HepG2 (cell line): Measurements from ENCODE around the gene FZD7. TPM values are rescaled to one million over a fixed set of nuclear protein-coding genes. Genes with fewer than 3 reads are reported as not detected.

Experiments
- ATAC-seq: fragments of 200-7000 bp; cut with Tn5 transposase; 3 replicates; pipeline ENCODE4 v1.9.1; 2020; ENCODE audit warnings: mild to moderate bottlenecking, moderate library complexity
- BruUV-seq: library from RNA; stranded (reverse); fragments of 400-500 nt; replicated peaks from 2 replicates; lab custom pipeline; 2021; lab: Mats Ljungman, UMichigan
- CTCF ChIA-PET: fragments of 300-600 bp; formaldehyde crosslinking; extraction: SDS; loops from one replicate; lab custom pipeline; 2021; ENCODE audit warnings: low total read pairs, inconsistent platforms, low intra/inter-chr PET ratio; lab: Yijun Ruan, JAX
- POLR2A ChIA-PET: fragments of 350-600 bp; sonication (Branson Sonifier 250); formaldehyde crosslinking; loops from one replicate; lab custom pipeline; 2020; ENCODE audit warnings: antibody characterized with exemption, inconsistent platforms; lab: Yijun Ruan, JAX
- DNase-seq: peaks from one replicate; pipeline ENCODE4 v3.0.0-alpha.2; 2015; ENCODE audit warnings: low spot score
- FAIRE-seq: peaks from 3 replicates; lab custom pipeline; 2011; peaks lifted over from hg19 to GRCh38; lab: Jason Lieb, UNC
- H2AFZ ChIP-seq: one replicate; pipeline ENCODE4 v1.6.1; 2011; ENCODE audit warnings: low read length, inconsistent platforms
- H3K27ac ChIP-seq: fragments of 300-600 bp; 3 replicates; pipeline ENCODE4 v1.8.0; 2011; ENCODE audit warnings: mixed run types, mild to moderate bottlenecking, mixed read lengths, low read length, inconsistent platforms; ENCODE audit not compliant: insufficient read depth; ENCODE audit errors: extremely low read length
- H3K27me3 ChIP-seq, 2 experiments: fragments of 200-600 bp in 1 of 2; 2 replicates in 1 of 2; 3 replicates in 1 of 2; pipeline versions ENCODE4 v1.6.0 to v1.8.0; 2011; ENCODE audit warnings: low read length in 2 of 2, mild to moderate bottlenecking in 2 of 2, moderate library complexity in 2 of 2, inconsistent platforms in 1 of 2; ENCODE audit not compliant: insufficient read depth in 2 of 2, control insufficient read depth in 1 of 2
- H3K36me3 ChIP-seq, 2 experiments: fragments of 200-600 bp in 1 of 2; replicated peaks in 1 of 2; 2 replicates in 1 of 2; 3 replicates in 1 of 2; pipeline versions ENCODE4 v1.5.1 to v1.8.0; 2011; ENCODE audit warnings: low read length in 2 of 2, inconsistent platforms in 1 of 2; ENCODE audit not compliant: insufficient read depth in 2 of 2, control insufficient read depth in 1 of 2
- H3K4me1 ChIP-seq: 2 replicates; pipeline ENCODE4 v1.5.1; 2012; ENCODE audit warnings: low read length, inconsistent platforms; ENCODE audit not compliant: insufficient read depth
- H3K4me2 ChIP-seq: 2 replicates; pipeline ENCODE4 v1.6.0; 2011; ENCODE audit warnings: low read depth, low read length, inconsistent platforms
- H3K4me3 ChIP-seq, 3 experiments: fragments of 200-600 bp in 1 of 3; sonication (generic), shearing (Covaris generic) in 1 of 3; replicated peaks in 1 of 3; 2 replicates each; pipeline ENCODE4 v1.5.1; 2011 to 2016; ENCODE audit warnings: low read length in 3 of 3, inconsistent platforms in 2 of 3, low read depth in 2 of 3, mild to moderate bottlenecking in 2 of 3, control low read depth in 1 of 3, mixed read lengths in 1 of 3; ENCODE audit not compliant: insufficient read depth in 1 of 3
- H3K79me2 ChIP-seq: one replicate; pipeline ENCODE4 v1.6.1; 2011; ENCODE audit warnings: low read length, inconsistent platforms; ENCODE audit not compliant: insufficient read depth
- H3K9ac ChIP-seq: 2 replicates; pipeline ENCODE4 v1.6.0; 2011; ENCODE audit warnings: mild to moderate bottlenecking, low read depth, low read length, inconsistent platforms; ENCODE audit not compliant: insufficient read depth
- H3K9me3 ChIP-seq: 2 replicates; pipeline ENCODE4 v1.5.1; 2012; ENCODE audit warnings: mild to moderate bottlenecking, low read length
- H4K20me1 ChIP-seq: 2 replicates; pipeline ENCODE4 v1.6.0; 2011; ENCODE audit warnings: inconsistent platforms, mild to moderate bottlenecking, low read length, moderate library complexity; ENCODE audit not compliant: insufficient read depth
- DBP ChIP-seq: sonication (generic); formaldehyde crosslinking; IDR thresholded peaks from 2 replicates; pipeline ENCODE4 v1.4.0; 2020; ENCODE audit warnings: missing genetic modification reagents; ENCODE audit errors: not compliant biosample characterization
- HHEX ChIP-seq: IDR thresholded peaks from 2 replicates; pipeline ENCODE4 v1.6.1; 2016; ENCODE audit warnings: control low read depth
- MAFG ChIP-seq: sonication (generic); formaldehyde crosslinking; IDR thresholded peaks from 2 replicates; pipeline ENCODE4 v1.5.1; 2020; ENCODE audit warnings: mild to moderate bottlenecking, missing genetic modification reagents
- PPARG ChIP-seq: conservative IDR thresholded peaks from 2 replicates; pipeline ENCODE4 v1.6.1; 2016; ENCODE audit warnings: missing biosample characterization, missing genetic modification reagents
- ZFAT ChIP-seq: sonication (generic); formaldehyde crosslinking; conservative IDR thresholded peaks from 2 replicates; pipeline ENCODE4 v1.8.1; 2023; ENCODE audit warnings: missing genetic modification reagents, inconsistent platforms
- ZMAT3 ChIP-seq: sonication (generic); formaldehyde crosslinking; conservative IDR thresholded peaks from 2 replicates; pipeline ENCODE4 v1.7.0; 2021; ENCODE audit warnings: missing genetic modification reagents
- ZNF354B ChIP-seq: sonication (generic); formaldehyde crosslinking; IDR thresholded peaks from 2 replicates; pipeline ENCODE4 v1.8.0; 2022; ENCODE audit warnings: mild to moderate bottlenecking, missing genetic modification reagents
- ZNF576 ChIP-seq: sonication (generic); formaldehyde crosslinking; IDR thresholded peaks from 2 replicates; pipeline ENCODE4 v1.4.0; 2020; ENCODE audit warnings: mild to moderate bottlenecking, missing genetic modification reagents
- WGBS: methylation state at CpG from one replicate; pipeline ENCODE4 v1.1.6; 2017; ENCODE audit warnings: low lambda C conversion rate; 5-methylcytosine and 5-hydroxymethylcytosine counted together
- in situ Hi-C: cut with HindIII; loops from 2 replicates; pipeline ENCODE4 v1.10.0; 2017; ENCODE audit warnings: low pct_unique_long_range_greater_than_20kb; ENCODE audit not compliant: extremely low pct_ligation_motif_present
- intact Hi-C: fragments of 100-400 bp; cut with micrococcal nuclease; formaldehyde crosslinking; loops from one replicate; pipeline ENCODE4 v1.10.0; 2022; ENCODE audit not compliant: unreplicated experiment
- polyA plus RNA-seq, 8 experiments: library from polyadenylated mRNA; depleted of rRNA in 3 of 8; stranded (reverse) in 7 of 8; unstranded in 1 of 8; fragments of >200 nt; fragmentation: Illumina TruSeq in 4 of 8; extraction: Trizol in 4 of 8; gene quantifications; 2 replicates each; pipeline versions ENCODE4 v1.2.1 to v1.2.3, GENCODE V29; 2011 to 2016; ENCODE audit warnings: low read depth in 4 of 8, missing spikeins in 1 of 8, mixed read lengths in 1 of 8; ENCODE audit not compliant: insufficient read depth in 1 of 8
- total RNA-seq, 5 experiments: library from RNA; depleted of rRNA; stranded (reverse); fragments of >200 nt; fragmentation: Illumina TruSeq; extraction: Trizol; gene quantifications; 2 replicates each; pipeline ENCODE4 v1.2.3, GENCODE V29; 2016; ENCODE audit warnings: low read depth in 1 of 5
- TF ChIP-seq, protein P1 (sequence below): sonication (generic); formaldehyde crosslinking; IDR thresholded peaks from 2 replicates; pipeline ENCODE4 v1.8.0; 2022; ENCODE audit warnings: mild to moderate bottlenecking, missing genetic modification reagents, moderate library complexity
- TF ChIP-seq, protein P2 (sequence below): sonication (generic); formaldehyde crosslinking; IDR thresholded peaks from 2 replicates; pipeline ENCODE4 v1.5.0; 2020; ENCODE audit warnings: mild to moderate bottlenecking, missing genetic modification reagents
- TF ChIP-seq, protein P3 (sequence below): sonication (generic); formaldehyde crosslinking; IDR thresholded peaks from 2 replicates; pipeline ENCODE4 v1.5.0; 2020; ENCODE audit warnings: missing genetic modification reagents

FZD7 gene
- total and polyA plus RNA-seq, 2 of the 13 experiments (the other 11 are each of a cell fraction or from before 2014, with no cell fraction given): 0.13 to 0.38 TPM

DNA sequence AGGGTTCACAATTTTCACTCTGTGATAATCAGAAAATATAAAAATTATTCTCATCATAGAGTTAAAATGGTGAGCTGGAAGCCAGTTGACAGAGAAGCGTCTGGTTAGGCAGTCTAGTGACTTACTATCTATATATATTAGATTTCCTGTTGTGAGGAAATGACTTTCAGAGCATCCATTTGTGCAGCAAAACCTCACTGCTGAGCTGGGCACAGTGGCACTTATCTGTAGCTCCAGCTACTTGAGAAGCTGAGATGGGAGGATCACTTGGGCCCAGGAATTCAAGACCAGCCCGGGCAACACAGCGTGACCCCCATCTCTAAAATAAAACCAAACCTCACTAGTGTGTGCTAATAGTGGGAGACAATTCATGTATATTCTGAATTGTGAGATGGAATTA lies 32.2 kb downstream of the FZD7 start:
- Histone ChIP-seq H3K4me3 (no peak overlapping the region), H3K9ac (no peak overlapping the region), H3K36me3 (no peaks in the 10 kb centered on the region), H2AFZ (no peak overlapping the region), H3K4me2 (no peak overlapping the region), H3K4me1 (0 out of 2 replicates have a peak, but pooled peaks cover 6% of the 10 kb centered on the region), H3K9me3 (no peaks in the 10 kb centered on the region), H3K27ac (no peak overlapping the region), H3K79me2 (no peaks in the 10 kb centered on the region), H4K20me1 (no peaks in the 10 kb centered on the region), H3K27me3 (peaks cover 0 to 7% of the 10 kb centered on the region in 2 experiments; a peak in 2 of 5 replicates)
- ChIA-PET CTCF (no interaction called here), POLR2A (no interaction called here)
- intact Hi-C loops (no loop called here), in situ Hi-C loops (no loop called here)
- BruUV-seq: no TSS peak
- no peak for DNase-seq
- no peak for FAIRE-seq
- 24% methylated on average over 3 of the region's 3 CpGs for WGBS
- no peak for ATAC-seq
- TF ChIP-seq ZMAT3 (CRISPR knock-in tag): no peak
- TF ChIP-seq ZNF576 (CRISPR knock-in tag): no peak
- TF ChIP-seq, protein P1, sequence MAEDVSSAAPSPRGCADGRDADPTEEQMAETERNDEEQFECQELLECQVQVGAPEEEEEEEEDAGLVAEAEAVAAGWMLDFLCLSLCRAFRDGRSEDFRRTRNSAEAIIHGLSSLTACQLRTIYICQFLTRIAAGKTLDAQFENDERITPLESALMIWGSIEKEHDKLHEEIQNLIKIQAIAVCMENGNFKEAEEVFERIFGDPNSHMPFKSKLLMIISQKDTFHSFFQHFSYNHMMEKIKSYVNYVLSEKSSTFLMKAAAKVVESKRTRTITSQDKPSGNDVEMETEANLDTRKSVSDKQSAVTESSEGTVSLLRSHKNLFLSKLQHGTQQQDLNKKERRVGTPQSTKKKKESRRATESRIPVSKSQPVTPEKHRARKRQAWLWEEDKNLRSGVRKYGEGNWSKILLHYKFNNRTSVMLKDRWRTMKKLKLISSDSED (CRISPR knock-in tag): no peak
- TF ChIP-seq, protein P2, sequence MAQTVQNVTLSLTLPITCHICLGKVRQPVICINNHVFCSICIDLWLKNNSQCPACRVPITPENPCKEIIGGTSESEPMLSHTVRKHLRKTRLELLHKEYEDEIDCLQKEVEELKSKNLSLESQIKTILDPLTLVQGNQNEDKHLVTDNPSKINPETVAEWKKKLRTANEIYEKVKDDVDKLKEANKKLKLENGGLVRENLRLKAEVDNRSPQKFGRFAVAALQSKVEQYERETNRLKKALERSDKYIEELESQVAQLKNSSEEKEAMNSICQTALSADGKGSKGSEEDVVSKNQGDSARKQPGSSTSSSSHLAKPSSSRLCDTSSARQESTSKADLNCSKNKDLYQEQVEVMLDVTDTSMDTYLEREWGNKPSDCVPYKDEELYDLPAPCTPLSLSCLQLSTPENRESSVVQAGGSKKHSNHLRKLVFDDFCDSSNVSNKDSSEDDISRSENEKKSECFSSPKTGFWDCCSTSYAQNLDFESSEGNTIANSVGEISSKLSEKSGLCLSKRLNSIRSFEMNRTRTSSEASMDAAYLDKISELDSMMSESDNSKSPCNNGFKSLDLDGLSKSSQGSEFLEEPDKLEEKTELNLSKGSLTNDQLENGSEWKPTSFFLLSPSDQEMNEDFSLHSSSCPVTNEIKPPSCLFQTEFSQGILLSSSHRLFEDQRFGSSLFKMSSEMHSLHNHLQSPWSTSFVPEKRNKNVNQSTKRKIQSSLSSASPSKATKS: no peak
- TF ChIP-seq, protein P3, sequence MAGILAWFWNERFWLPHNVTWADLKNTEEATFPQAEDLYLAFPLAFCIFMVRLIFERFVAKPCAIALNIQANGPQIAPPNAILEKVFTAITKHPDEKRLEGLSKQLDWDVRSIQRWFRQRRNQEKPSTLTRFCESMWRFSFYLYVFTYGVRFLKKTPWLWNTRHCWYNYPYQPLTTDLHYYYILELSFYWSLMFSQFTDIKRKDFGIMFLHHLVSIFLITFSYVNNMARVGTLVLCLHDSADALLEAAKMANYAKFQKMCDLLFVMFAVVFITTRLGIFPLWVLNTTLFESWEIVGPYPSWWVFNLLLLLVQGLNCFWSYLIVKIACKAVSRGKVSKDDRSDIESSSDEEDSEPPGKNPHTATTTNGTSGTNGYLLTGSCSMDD (CRISPR knock-in tag): no peak
- TF ChIP-seq PPARG (CRISPR knock-in tag): no peak
- no peak for TF ChIP-seq HHEX (CRISPR knock-in tag)
- no peak for TF ChIP-seq MAFG (CRISPR knock-in tag)
- no peak for TF ChIP-seq ZFAT (CRISPR knock-in tag)
- no peak for TF ChIP-seq ZNF354B (CRISPR knock-in tag)
- TF ChIP-seq DBP (CRISPR knock-in tag): no peak
